Muscle of back (tissue), 13 donors: ENCODE measurements around the gene PASD1. TPM values are rescaled to one million over a fixed set of nuclear protein-coding genes. Genes with fewer than 3 reads are reported as not detected.
"Not testable (repeated sequence)": the region's sequence is repeated elsewhere in the genome, so short reads cannot be mapped to it uniquely, and the experiment has no call there.

Source experiments
- DNase-seq, 3 donors: peaks; one replicate each; pipeline versions ENCODE4 v3.0.0 to v3.0.0-alpha.2; 2013
- long read RNA-seq, 9 donors: transcript quantifications; one replicate each; lab custom pipeline, GENCODE V29; 2026
- polyA plus RNA-seq, 10 donors: library from polyadenylated mRNA; unstranded; fragments of 120-200 nt; gene quantifications; one replicate each; pipeline ENCODE4 v1.2.1, GENCODE V29; 2013; ENCODE audit not compliant: insufficient read length in 10 of 10

Gene PASD1
- polyA plus RNA-seq, result under 1 TPM in 4 of 10 donors, not detected in 6; 0.04 to 0.12 (median 0.07) TPM
- long read RNA-seq, donor 1, result 0 reads
- long read RNA-seq, donor 2, result 0 reads
- long read RNA-seq, donor 3, result 0 reads
- long read RNA-seq, donor 4, result 0 reads
- long read RNA-seq, donor 5, result 0 reads
- long read RNA-seq, donor 6, result 0 reads
- long read RNA-seq, donor 7, result 0 reads
- long read RNA-seq, donor 8, result 0 reads
- long read RNA-seq, donor 9, result 0 reads

GRCh38 chrX:151563449-151563848 is at the start of gene PASD1:
PASD1 (plus strand) TSS chrX:151563675; CDS start chrX:151601554, 37,879 bp downstream.
- no peak for DNase-seq

GRCh38 chrX:151515237-151515636 is 48.2 kb upstream of the PASD1 start:
- DNase-seq, result no peak

- no peak for DNase-seq
Measured at GRCh38 chrX:151516538-151517187, 46.8 kb upstream of the PASD1 start.

GRCh38 chrX:151517421-151517820 is 46.1 kb upstream of the PASD1 start:
- DNase-seq, result peak in 1 of 3 donors; percentile 2

GRCh38 chrX:151523351-151523750 is 40.1 kb upstream of the PASD1 start:
- no peak for DNase-seq

GRCh38 chrX:151536571-151536970 is 26.9 kb upstream of the PASD1 start:
- no peak for DNase-seq

GRCh38 chrX:151537572-151537971 is 25.9 kb upstream of the PASD1 start:
- DNase-seq, result no peak

- no peak for DNase-seq
Measured at GRCh38 chrX:151538190-151539122, 25.0 kb upstream of the PASD1 start.

- no peak for DNase-seq
Measured at GRCh38 chrX:151543706-151544105, 19.8 kb upstream of the PASD1 start.

GRCh38 chrX:151546226-151546625 is 17.2 kb upstream of the PASD1 start:
- DNase-seq, result not testable (repeated sequence)

GRCh38 chrX:151551176-151551575 is 12.3 kb upstream of the PASD1 start:
- DNase-seq, result not testable (repeated sequence)

- no peak for DNase-seq
Measured at GRCh38 chrX:151552743-151553142, 10.7 kb upstream of the PASD1 start.

- not testable (repeated sequence) for DNase-seq
Measured at GRCh38 chrX:151555301-151555700, 8.2 kb upstream of the PASD1 start.

- DNase-seq, result not testable (repeated sequence)
Measured at GRCh38 chrX:151562485-151562884, 990 bp upstream of the PASD1 start.

- not testable (repeated sequence) for DNase-seq
Measured at GRCh38 chrX:151563003-151563402, 472 bp upstream of the PASD1 start.

- DNase-seq, result no peak
Measured at GRCh38 chrX:151564035-151564434, 560 bp downstream of the PASD1 start.

- DNase-seq, result not testable (repeated sequence)
Measured at GRCh38 chrX:151566872-151567271, 3.4 kb downstream of the PASD1 start.

- no peak for DNase-seq
Measured at GRCh38 chrX:151570561-151570960, 7.1 kb downstream of the PASD1 start.

- not testable (repeated sequence) for DNase-seq
Measured at GRCh38 chrX:151593384-151593783, 29.9 kb downstream of the PASD1 start.

GRCh38 chrX:151596282-151596681 is 32.8 kb downstream of the PASD1 start:
- no peak for DNase-seq

- no peak for DNase-seq
Measured at GRCh38 chrX:151604931-151605330, 41.5 kb downstream of the PASD1 start.

- no peak for DNase-seq
Measured at GRCh38 chrX:151609222-151609621, 45.7 kb downstream of the PASD1 start.
